HG02678 (cell line): Measurements from ENCODE around the gene HSPA1A.
A peak's percentile ranks its signal among the peaks of the same experiment; 100 is the strongest.
"Not testable (repeated sequence)": the region's sequence is repeated elsewhere in the genome, so short reads cannot be mapped to it uniquely, and the experiment has no call there.

ENCODE experiments used
- ATAC-seq: cut with Tn5 transposase; IDR thresholded peaks from one replicate; pipeline ENCODE4 v1.9.1; 2021; ENCODE audit warnings: mild to moderate bottlenecking, moderate library complexity; ENCODE audit not compliant: unreplicated experiment

HSPA1A gene

GRCh38 chr6:31862344-31863235 is 47.2 kb downstream of the HSPA1A start, which contains the start of gene NEU1:
Gene NEU1 (minus strand): TSS chr6:31862821. CDS start chr6:31862776, 45 bp downstream.
- peak; percentile 95 for ATAC-seq

- not testable (repeated sequence) for ATAC-seq
These were observed 48.8 kb downstream of the HSPA1A start for GRCh38 chr6:31864123-31864562.

GRCh38 chr6:31864818-31865204 is 49.5 kb downstream of the HSPA1A start:
- ATAC-seq: no peak

GRCh38 chr6:31865205-31866118 is 50.1 kb downstream of the HSPA1A start:
- ATAC-seq: no peak
